ENCODE measurements around the gene VAV3.

VAV3 gene

GRCh38 chr1:107622966-107623365, 342.0 kb downstream of the VAV3 start:
- peak; percentile 93 for DNase-seq

- DNase-seq, result no peak
These were observed 342.4 kb downstream of the VAV3 start for GRCh38 chr1:107622535-107622934.

- no peak for DNase-seq
These were observed 344.2 kb downstream of the VAV3 start for GRCh38 chr1:107620753-107621152.

GRCh38 chr1:107618539-107618938, 346.4 kb downstream of the VAV3 start:
- DNase-seq, result no peak

GRCh38 chr1:107617921-107618320, 347.1 kb downstream of the VAV3 start:
- DNase-seq, result no peak

- no peak for DNase-seq
These were observed 347.5 kb downstream of the VAV3 start for GRCh38 chr1:107617456-107617855.

GRCh38 chr1:107609808-107610207, 355.2 kb downstream of the VAV3 start:
- no peak for DNase-seq

GRCh38 chr1:107604825-107605224, 360.2 kb downstream of the VAV3 start:
- DNase-seq, result no peak

GRCh38 chr1:107600607-107601160, 364.3 kb downstream of the VAV3 start:
- DNase-seq, result no peak

- DNase-seq, result no peak
These were observed 365.8 kb downstream of the VAV3 start for GRCh38 chr1:107599220-107599619.

GRCh38 chr1:107597290-107597689, 367.7 kb downstream of the VAV3 start:
- no peak for DNase-seq

GRCh38 chr1:107594536-107594935, 370.4 kb downstream of the VAV3 start:
- DNase-seq, result no peak

- peak; percentile 47 for DNase-seq
These were observed 371.3 kb downstream of the VAV3 start for GRCh38 chr1:107593501-107594209.

GRCh38 chr1:107590900-107591622, 373.9 kb downstream of the VAV3 start:
- peak; percentile 94 for DNase-seq

GRCh38 chr1:107590087-107590486, 374.9 kb downstream of the VAV3 start:
- no peak for DNase-seq

- no peak for DNase-seq
These were observed 376.7 kb downstream of the VAV3 start for GRCh38 chr1:107588321-107588720.

GRCh38 chr1:107575226-107575625, 389.8 kb downstream of the VAV3 start:
- DNase-seq, result no peak

- DNase-seq, result no peak
These were observed 390.9 kb downstream of the VAV3 start for GRCh38 chr1:107574044-107574443.

- DNase-seq, result no peak
These were observed 392.2 kb downstream of the VAV3 start for GRCh38 chr1:107572674-107573211.

- no peak for DNase-seq
These were observed 394.2 kb downstream of the VAV3 start for GRCh38 chr1:107570768-107571167.

GRCh38 chr1:107563441-107563840, 401.5 kb downstream of the VAV3 start:
- no peak for DNase-seq

GRCh38 chr1:107559881-107560280, 405.1 kb downstream of the VAV3 start:
- DNase-seq, result peak; percentile 52

- peak; percentile 15 for DNase-seq
These were observed 407.9 kb downstream of the VAV3 start for GRCh38 chr1:107557095-107557494.

GRCh38 chr1:107555578-107555977, 409.4 kb downstream of the VAV3 start:
- no peak for DNase-seq

Measured in MV-4-11 (cell line).